AG09309 (cell line): ENCODE results near the gene GNPNAT1.

Source experiments
- DNase-seq: peaks from one replicate; pipeline ENCODE4 v3.0.0-alpha.2; 2010; ENCODE audit warnings: low read depth
- H3K4me3 ChIP-seq: 2 replicates; pipeline ENCODE4 v1.5.1; 2011; ENCODE audit warnings: mild to moderate bottlenecking, low read depth, low read length, moderate library complexity; ENCODE audit not compliant: control insufficient read depth
- TF ChIP-seq, protein P1 (sequence below): IDR thresholded peaks from 2 replicates; pipeline ENCODE4 v1.5.1; 2011; ENCODE audit warnings: mild to moderate bottlenecking, low read depth, low read length, inconsistent platforms; ENCODE audit not compliant: insufficient read depth, control insufficient read depth; ENCODE audit errors: missing control alignments

The GNPNAT1 gene

DNA sequence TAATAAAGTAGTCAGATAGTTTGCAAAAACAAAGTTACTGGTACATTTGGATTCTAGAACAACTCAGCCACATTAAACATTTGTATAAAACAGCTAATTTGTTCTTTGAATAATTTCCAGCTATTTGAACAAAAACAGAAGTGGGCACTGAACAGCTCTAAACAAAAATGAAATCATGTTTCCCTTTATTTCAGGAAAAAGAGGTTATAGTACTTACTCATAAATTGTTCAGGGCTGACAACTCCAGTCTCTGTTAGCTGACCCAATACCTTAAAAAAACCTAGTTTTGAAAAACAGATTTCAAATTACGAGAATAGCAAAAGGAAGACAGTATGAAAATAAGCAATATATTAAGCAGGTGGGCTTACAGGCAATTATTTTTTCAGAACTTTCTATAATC, 8.2 kb downstream of the GNPNAT1 start:
- no peak for DNase-seq
- H3K4me3 ChIP-seq = no peak overlapping the region
- TF ChIP-seq, protein P1, sequence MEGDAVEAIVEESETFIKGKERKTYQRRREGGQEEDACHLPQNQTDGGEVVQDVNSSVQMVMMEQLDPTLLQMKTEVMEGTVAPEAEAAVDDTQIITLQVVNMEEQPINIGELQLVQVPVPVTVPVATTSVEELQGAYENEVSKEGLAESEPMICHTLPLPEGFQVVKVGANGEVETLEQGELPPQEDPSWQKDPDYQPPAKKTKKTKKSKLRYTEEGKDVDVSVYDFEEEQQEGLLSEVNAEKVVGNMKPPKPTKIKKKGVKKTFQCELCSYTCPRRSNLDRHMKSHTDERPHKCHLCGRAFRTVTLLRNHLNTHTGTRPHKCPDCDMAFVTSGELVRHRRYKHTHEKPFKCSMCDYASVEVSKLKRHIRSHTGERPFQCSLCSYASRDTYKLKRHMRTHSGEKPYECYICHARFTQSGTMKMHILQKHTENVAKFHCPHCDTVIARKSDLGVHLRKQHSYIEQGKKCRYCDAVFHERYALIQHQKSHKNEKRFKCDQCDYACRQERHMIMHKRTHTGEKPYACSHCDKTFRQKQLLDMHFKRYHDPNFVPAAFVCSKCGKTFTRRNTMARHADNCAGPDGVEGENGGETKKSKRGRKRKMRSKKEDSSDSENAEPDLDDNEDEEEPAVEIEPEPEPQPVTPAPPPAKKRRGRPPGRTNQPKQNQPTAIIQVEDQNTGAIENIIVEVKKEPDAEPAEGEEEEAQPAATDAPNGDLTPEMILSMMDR = no peak

DNA sequence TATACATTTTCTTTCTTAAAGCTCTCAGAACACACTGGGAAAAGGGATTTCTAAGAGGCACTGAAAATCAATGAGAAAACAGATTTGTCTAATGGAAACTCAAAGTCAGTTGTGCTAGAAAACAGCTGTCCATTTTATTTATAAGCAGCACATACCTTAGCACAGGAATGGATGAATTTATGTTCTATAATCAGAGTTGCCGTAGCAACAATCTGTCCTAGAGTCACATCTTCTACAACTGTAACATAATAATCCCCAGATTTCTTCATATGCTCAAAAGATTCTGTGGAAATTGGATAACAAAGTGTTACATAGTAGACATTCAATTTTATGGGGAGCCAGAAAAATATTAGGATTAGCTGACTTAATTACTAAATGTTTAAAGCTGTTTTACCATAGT, 9.8 kb downstream of the GNPNAT1 start:
- no peak for DNase-seq
- H3K4me3 ChIP-seq = no peak overlapping the region
- TF ChIP-seq, protein P1 = no peak

DNA sequence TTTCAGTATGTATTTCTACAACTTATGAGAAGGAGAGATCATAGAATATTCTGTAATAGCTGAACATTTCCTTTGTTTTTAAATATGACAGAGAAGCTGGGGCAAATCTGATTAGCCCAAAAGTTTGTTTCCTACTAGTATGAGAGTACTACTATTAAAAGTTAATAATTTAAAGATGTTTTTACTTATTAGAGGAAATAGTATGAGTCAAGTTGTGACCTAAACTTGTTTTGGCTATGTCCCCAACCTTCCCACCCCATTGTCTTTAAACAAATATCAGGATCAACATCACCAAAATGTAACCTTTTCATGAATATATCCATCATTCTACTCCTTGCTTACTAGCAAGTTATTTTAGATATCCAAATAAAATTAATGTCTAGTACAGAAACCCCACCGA, 10.5 kb downstream of the GNPNAT1 start:
- DNase-seq = no peak
- TF ChIP-seq, protein P1 = no peak
- no peak overlapping the region for H3K4me3 ChIP-seq

DNA sequence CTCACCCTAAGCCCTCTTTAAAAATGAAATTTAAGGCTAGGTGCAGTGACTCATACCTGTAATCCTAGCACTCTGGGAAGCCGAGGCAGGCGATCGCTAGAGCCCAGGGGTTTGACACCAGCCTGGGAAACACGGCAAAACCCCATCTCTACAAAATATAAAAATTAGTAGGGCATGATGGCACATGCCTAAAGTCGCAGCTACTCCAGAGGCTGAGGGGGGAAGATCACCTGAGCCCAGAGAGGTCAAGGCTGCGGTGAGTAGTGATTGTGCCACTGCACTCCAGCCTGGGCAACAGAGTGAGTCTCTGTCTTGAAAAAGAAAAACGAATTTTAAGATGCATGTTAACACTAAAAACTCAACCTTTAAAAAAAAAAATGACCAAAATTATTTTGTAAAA, 12.7 kb downstream of the GNPNAT1 start:
- no peak for DNase-seq
- TF ChIP-seq, protein P1 = no peak
- H3K4me3 ChIP-seq = no peak overlapping the region

DNA sequence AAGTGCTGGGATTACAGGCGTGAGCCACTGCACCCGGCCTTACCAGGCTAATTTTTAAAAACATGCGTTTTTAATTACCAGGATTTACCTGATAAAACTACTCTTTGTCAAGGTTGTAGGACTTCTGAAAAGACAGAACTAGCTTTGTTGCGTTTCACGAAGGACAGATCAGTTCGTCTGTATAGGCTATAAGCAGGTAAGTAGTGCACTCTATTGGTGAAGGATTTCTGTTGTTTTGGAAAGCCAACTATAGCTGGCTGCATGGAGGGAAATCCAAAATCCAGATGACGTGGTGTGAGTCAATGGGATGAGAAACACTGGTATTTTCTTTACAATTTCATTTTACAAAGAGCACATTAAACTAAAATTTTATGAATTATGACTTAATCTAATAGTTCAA, 14.6 kb downstream of the GNPNAT1 start:
- TF ChIP-seq, protein P1 = no peak
- no peak overlapping the region for H3K4me3 ChIP-seq
- no peak for DNase-seq

DNA sequence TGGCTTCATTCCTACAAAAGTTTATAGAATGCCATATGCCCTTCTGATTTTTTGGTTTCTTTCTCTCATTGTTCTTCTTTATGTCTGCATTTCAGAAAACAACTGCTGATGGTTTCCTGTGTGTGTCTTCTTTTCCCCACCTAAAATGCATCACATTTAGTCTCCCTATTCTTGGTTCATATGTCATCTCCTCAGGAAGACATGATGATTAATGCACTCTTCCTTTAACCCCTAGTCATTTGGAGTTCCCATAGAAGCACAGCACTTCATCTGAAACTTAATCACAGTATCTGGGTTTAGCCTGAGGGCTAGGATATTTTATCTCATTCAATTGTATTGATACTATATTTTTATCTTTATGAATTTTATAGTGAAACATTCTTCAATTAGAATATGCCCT, 21.5 kb downstream of the GNPNAT1 start:
- H3K4me3 ChIP-seq = no peak overlapping the region
- DNase-seq = no peak
- TF ChIP-seq, protein P1 = no peak
